ENCODE results near the gene TSSK6.

- TF ChIP-seq, protein P1, sequence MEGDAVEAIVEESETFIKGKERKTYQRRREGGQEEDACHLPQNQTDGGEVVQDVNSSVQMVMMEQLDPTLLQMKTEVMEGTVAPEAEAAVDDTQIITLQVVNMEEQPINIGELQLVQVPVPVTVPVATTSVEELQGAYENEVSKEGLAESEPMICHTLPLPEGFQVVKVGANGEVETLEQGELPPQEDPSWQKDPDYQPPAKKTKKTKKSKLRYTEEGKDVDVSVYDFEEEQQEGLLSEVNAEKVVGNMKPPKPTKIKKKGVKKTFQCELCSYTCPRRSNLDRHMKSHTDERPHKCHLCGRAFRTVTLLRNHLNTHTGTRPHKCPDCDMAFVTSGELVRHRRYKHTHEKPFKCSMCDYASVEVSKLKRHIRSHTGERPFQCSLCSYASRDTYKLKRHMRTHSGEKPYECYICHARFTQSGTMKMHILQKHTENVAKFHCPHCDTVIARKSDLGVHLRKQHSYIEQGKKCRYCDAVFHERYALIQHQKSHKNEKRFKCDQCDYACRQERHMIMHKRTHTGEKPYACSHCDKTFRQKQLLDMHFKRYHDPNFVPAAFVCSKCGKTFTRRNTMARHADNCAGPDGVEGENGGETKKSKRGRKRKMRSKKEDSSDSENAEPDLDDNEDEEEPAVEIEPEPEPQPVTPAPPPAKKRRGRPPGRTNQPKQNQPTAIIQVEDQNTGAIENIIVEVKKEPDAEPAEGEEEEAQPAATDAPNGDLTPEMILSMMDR (IDR thresholded peaks at IDR 0.05; ENCODE audit: low read depth, low read length, missing input control): no peak
- no peak for TF ChIP-seq TAF1 (conservative IDR thresholded peaks at IDR 0.05)
- TF ChIP-seq, protein P2, sequence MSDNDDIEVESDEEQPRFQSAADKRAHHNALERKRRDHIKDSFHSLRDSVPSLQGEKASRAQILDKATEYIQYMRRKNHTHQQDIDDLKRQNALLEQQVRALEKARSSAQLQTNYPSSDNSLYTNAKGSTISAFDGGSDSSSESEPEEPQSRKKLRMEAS (IDR thresholded peaks at IDR 0.05): no peak
- TF ChIP-seq, protein P3, sequence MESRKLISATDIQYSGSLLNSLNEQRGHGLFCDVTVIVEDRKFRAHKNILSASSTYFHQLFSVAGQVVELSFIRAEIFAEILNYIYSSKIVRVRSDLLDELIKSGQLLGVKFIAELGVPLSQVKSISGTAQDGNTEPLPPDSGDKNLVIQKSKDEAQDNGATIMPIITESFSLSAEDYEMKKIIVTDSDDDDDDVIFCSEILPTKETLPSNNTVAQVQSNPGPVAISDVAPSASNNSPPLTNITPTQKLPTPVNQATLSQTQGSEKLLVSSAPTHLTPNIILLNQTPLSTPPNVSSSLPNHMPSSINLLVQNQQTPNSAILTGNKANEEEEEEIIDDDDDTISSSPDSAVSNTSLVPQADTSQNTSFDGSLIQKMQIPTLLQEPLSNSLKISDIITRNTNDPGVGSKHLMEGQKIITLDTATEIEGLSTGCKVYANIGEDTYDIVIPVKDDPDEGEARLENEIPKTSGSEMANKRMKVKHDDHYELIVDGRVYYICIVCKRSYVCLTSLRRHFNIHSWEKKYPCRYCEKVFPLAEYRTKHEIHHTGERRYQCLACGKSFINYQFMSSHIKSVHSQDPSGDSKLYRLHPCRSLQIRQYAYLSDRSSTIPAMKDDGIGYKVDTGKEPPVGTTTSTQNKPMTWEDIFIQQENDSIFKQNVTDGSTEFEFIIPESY (IDR thresholded peaks at IDR 0.05): no peak
- no peak for TF ChIP-seq GABPA (IDR thresholded peaks at IDR 0.05 in 1 of 2, conservative IDR thresholded peaks at IDR 0.05 in 1 of 2)
- TF ChIP-seq REST (IDR thresholded peaks at IDR 0.05): no peak
Observed at GRCh38 chr19:19502281-19502680, 13.1 kb downstream of the TSSK6 start.

All from liver (tissue), 3 donors.